NB4 (cell line): ENCODE data around the gene PDE7B.

Source experiments
- POLR2A ChIP-seq: IDR thresholded peaks from 2 replicates; pipeline ENCODE4 v1.6.1; 2011; ENCODE audit warnings: mild to moderate bottlenecking; ENCODE audit not compliant: insufficient read length; ENCODE audit errors: extremely low read depth
- TF ChIP-seq, protein P1 (sequence below): IDR thresholded peaks from one replicate; pipeline ENCODE4 v1.5.1; 2012; ENCODE audit warnings: low read depth, low read length
- TF ChIP-seq, protein P2 (sequence below): IDR thresholded peaks from 2 replicates; pipeline ENCODE4 v1.6.1; 2011; ENCODE audit warnings: low read depth, low read length

DNA sequence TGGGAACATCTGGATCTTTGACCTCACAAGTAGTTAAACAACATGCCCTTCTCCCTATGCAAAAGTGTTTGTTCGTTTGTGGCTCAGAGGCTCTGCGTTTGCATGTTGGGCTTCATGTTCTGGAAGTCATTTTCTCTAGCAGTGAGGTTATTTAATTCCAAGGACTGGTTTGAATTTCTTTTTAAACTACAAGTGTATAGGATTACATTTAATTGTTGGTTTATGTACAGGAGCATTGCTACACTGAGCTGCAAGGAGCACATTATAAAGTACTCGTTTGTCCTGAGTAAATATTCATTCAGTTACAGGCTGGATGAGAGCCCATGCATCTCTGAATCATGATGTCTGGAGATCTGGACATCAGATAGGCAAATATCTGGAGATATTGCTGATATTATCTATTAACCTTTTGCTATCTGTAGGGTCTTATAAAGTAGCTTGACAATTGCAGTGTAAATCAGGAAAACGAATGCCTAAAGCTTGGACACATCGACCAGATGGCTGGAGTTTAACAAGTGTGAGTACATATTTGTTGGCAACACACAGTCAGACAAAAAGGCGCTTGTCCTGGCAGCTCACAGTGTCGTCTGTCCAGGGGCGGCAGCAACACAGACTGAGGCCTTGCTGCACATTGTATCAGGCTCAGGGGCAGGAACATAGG, 84.6 kb downstream of the PDE7B start:
- TF ChIP-seq, protein P1, sequence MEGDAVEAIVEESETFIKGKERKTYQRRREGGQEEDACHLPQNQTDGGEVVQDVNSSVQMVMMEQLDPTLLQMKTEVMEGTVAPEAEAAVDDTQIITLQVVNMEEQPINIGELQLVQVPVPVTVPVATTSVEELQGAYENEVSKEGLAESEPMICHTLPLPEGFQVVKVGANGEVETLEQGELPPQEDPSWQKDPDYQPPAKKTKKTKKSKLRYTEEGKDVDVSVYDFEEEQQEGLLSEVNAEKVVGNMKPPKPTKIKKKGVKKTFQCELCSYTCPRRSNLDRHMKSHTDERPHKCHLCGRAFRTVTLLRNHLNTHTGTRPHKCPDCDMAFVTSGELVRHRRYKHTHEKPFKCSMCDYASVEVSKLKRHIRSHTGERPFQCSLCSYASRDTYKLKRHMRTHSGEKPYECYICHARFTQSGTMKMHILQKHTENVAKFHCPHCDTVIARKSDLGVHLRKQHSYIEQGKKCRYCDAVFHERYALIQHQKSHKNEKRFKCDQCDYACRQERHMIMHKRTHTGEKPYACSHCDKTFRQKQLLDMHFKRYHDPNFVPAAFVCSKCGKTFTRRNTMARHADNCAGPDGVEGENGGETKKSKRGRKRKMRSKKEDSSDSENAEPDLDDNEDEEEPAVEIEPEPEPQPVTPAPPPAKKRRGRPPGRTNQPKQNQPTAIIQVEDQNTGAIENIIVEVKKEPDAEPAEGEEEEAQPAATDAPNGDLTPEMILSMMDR, result no peak
- no peak for TF ChIP-seq POLR2A
- TF ChIP-seq, protein P2, sequence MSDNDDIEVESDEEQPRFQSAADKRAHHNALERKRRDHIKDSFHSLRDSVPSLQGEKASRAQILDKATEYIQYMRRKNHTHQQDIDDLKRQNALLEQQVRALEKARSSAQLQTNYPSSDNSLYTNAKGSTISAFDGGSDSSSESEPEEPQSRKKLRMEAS, result no peak
